ENCODE measurements around the gene RAB14.

- TF ChIP-seq NFIC (IDR thresholded peaks at IDR 0.05; ENCODE audit: low read depth, low read length), result no peak
- TF ChIP-seq CBFB (IDR thresholded peaks at IDR 0.05; ENCODE audit: low read depth), result no peak
- no peak for TF ChIP-seq SREBF2 (IDR thresholded peaks at IDR 0.05; ENCODE audit: low read length)
- no peak for TF ChIP-seq MYC (IDR thresholded peaks at IDR 0.05; ENCODE audit: insufficient read depth, insufficient read length, insufficient replicate concordance, low read length, severe bottlenecking)
- no peak for TF ChIP-seq CTCF (IDR thresholded peaks at IDR 0.05 in 2 of 3, conservative IDR thresholded peaks at IDR 0.05 in 1 of 3; ENCODE audit: control insufficient read depth in 2 of 3, extremely low read depth in 1 of 3, insufficient read depth in 1 of 3, low read depth in 3 of 3, low read length in 3 of 3)
- no peak for TF ChIP-seq E2F8 (IDR thresholded peaks at IDR 0.05; ENCODE audit: low read depth, partially characterized antibody)
- TF ChIP-seq POLR2A (IDR thresholded peaks at IDR 0.05; ENCODE audit: low read depth, low read length), result no peak
Observed at GRCh38 chr9:121172726-121173487, 28.8 kb downstream of the RAB14 start.
